Skeletal muscle tissue (tissue), 4 donors: ENCODE data around the gene DNM1. TPM values are rescaled to one million over a fixed set of nuclear protein-coding genes. Genes with fewer than 3 reads are reported as not detected.

Source experiments
- H3K27ac ChIP-seq: one replicate; pipeline ENCODE4 v1.7.0; 2013; ENCODE audit warnings: mild to moderate bottlenecking, low read depth, low read length, inconsistent platforms
- H3K27me3 ChIP-seq, 3 donors: one replicate each; pipeline ENCODE4 v1.7.0; 2013; ENCODE audit warnings: low read length in 3 of 3; ENCODE audit not compliant: control insufficient read depth in 3 of 3, insufficient read depth in 3 of 3
- H3K36me3 ChIP-seq, 3 donors: one replicate each; pipeline ENCODE4 v1.7.0; 2013; ENCODE audit warnings: low read length in 3 of 3; ENCODE audit not compliant: control insufficient read depth in 3 of 3, insufficient read depth in 3 of 3
- H3K4me1 ChIP-seq, 3 donors: one replicate each; pipeline ENCODE4 v1.7.0; 2013; ENCODE audit warnings: low read length in 3 of 3, mild to moderate bottlenecking in 3 of 3; ENCODE audit not compliant: control insufficient read depth in 3 of 3, insufficient read depth in 3 of 3
- H3K4me3 ChIP-seq, 3 donors: one replicate each; pipeline ENCODE4 v1.7.0; 2013; ENCODE audit warnings: low read length in 3 of 3
- H3K9ac ChIP-seq, 3 donors: one replicate each; pipeline ENCODE4 v1.7.0; 2013; ENCODE audit warnings: low read length in 3 of 3, mild to moderate bottlenecking in 3 of 3, moderate library complexity in 2 of 3, low read depth in 1 of 3
- H3K9me3 ChIP-seq, 3 donors: one replicate each; pipeline ENCODE4 v1.7.0; 2013; ENCODE audit warnings: low read length in 3 of 3; ENCODE audit not compliant: control insufficient read depth in 3 of 3
- total RNA-seq: library from RNA; depleted of rRNA; stranded (reverse); fragments of >200 nt; gene quantifications from one replicate; pipeline ENCODE4 v1.2.3, GENCODE V29; 2014
- donor health status: Osteomylitis.

Gene DNM1
- total RNA-seq, 1 donor from 2014 or later: 20.4 TPM

- Histone ChIP-seq H3K4me1 (peaks cover 12 to 20% (median 12%) of the 10 kb centered on the region in 3 donors), H3K27me3 (peaks cover 7 to 41% (median 24%) of the 10 kb centered on the region in 3 donors), H3K4me3 (no peak overlapping the region), H3K36me3 (no peaks in the 10 kb centered on the region), H3K9ac (no peak overlapping the region), H3K27ac (no peak overlapping the region), H3K9me3 (no peaks in the 10 kb centered on the region)
These were observed 47.0 kb downstream of the DNM1 start for GRCh38 chr9:128249908-128250838.

- Histone ChIP-seq H3K36me3 (peaks cover 0 to 4% (median 0%) of the 10 kb centered on the region in 3 donors), H3K9ac (no peak overlapping the region), H3K4me3 (no peak overlapping the region), H3K27me3 (peaks cover 7 to 35% (median 24%) of the 10 kb centered on the region in 3 donors), H3K4me1 (peaks cover 5 to 12% (median 6%) of the 10 kb centered on the region in 3 donors), H3K9me3 (no peaks in the 10 kb centered on the region), H3K27ac (no peak overlapping the region)
These were observed 47.9 kb downstream of the DNM1 start for GRCh38 chr9:128250839-128251731.

- Histone ChIP-seq H3K27ac (no peak overlapping the region), H3K9me3 (no peaks in the 10 kb centered on the region), H3K4me1 (peaks cover 5 to 12% (median 6%) of the 10 kb centered on the region in 3 donors)
These were observed 48.5 kb downstream of the DNM1 start for GRCh38 chr9:128251732-128252100.

GRCh38 chr9:128252317-128253139, 49.3 kb downstream of the DNM1 start:
- H3K27me3 ChIP-seq: peaks cover 7 to 33% (median 20%) of the 10 kb centered on the region in 3 donors
- H3K4me3 ChIP-seq: no peak overlapping the region
- no peaks in the 10 kb centered on the region for H3K9me3 ChIP-seq
- no peak overlapping the region for H3K27ac ChIP-seq
- no peak overlapping the region for H3K9ac ChIP-seq
- peaks cover 3 to 12% (median 6%) of the 10 kb centered on the region in 3 donors for H3K36me3 ChIP-seq
- peaks cover 5 to 12% (median 6%) of the 10 kb centered on the region in 3 donors for H3K4me1 ChIP-seq

More at GRCh38 chr9:128251732-128252100, 48.5 kb downstream of the DNM1 start:
- H3K9ac ChIP-seq: no peak overlapping the region
- no peak overlapping the region for H3K4me3 ChIP-seq
- H3K36me3 ChIP-seq: peaks cover 0 to 4% (median 0%) of the 10 kb centered on the region in 3 donors
- H3K27me3 ChIP-seq: peaks cover 7 to 33% (median 24%) of the 10 kb centered on the region in 3 donors

- H3K9ac ChIP-seq: no peak overlapping the region
- H3K4me3 ChIP-seq: no peak overlapping the region
- no peaks in the 10 kb centered on the region for H3K9me3 ChIP-seq
- peaks cover 7 to 32% (median 20%) of the 10 kb centered on the region in 3 donors for H3K27me3 ChIP-seq
- peaks cover 5 to 12% (median 6%) of the 10 kb centered on the region in 3 donors for H3K4me1 ChIP-seq
- H3K36me3 ChIP-seq: peaks cover 11 to 18% (median 13%) of the 10 kb centered on the region in 3 donors
- no peak overlapping the region for H3K27ac ChIP-seq
These were observed 50.2 kb downstream of the DNM1 start for GRCh38 chr9:128253140-128253990.

- H3K9ac ChIP-seq: no peak overlapping the region
- H3K4me3 ChIP-seq: no peak overlapping the region
- H3K27me3 ChIP-seq: peaks cover 7 to 29% (median 20%) of the 10 kb centered on the region in 3 donors
- no peak overlapping the region for H3K27ac ChIP-seq
- H3K4me1 ChIP-seq: peaks cover 5 to 12% (median 6%) of the 10 kb centered on the region in 3 donors
- H3K36me3 ChIP-seq: peaks cover 15 to 23% (median 19%) of the 10 kb centered on the region in 3 donors
- H3K9me3 ChIP-seq: no peaks in the 10 kb centered on the region
These were observed 50.8 kb downstream of the DNM1 start for GRCh38 chr9:128253991-128254346.

GRCh38 chr9:128254362-128254761, 51.2 kb downstream of the DNM1 start:
- Histone ChIP-seq H3K36me3 (peaks cover 19 to 26% (median 23%) of the 10 kb centered on the region in 3 donors), H3K9ac (no peak overlapping the region), H3K27ac (no peak overlapping the region), H3K4me3 (no peak overlapping the region), H3K4me1 (peaks cover 5 to 12% (median 6%) of the 10 kb centered on the region in 3 donors), H3K27me3 (peaks cover 7 to 29% (median 20%) of the 10 kb centered on the region in 3 donors), H3K9me3 (no peaks in the 10 kb centered on the region)

- no peak overlapping the region for H3K9ac ChIP-seq
- H3K27me3 ChIP-seq: peaks cover 7 to 26% (median 18%) of the 10 kb centered on the region in 3 donors
- no peak overlapping the region for H3K4me3 ChIP-seq
- peaks cover 27 to 34% (median 31%) of the 10 kb centered on the region in 3 donors for H3K36me3 ChIP-seq
- H3K27ac ChIP-seq: no peak overlapping the region
- no peaks in the 10 kb centered on the region for H3K9me3 ChIP-seq
- H3K4me1 ChIP-seq: peaks cover 5 to 12% (median 6%) of the 10 kb centered on the region in 3 donors
These were observed 51.9 kb downstream of the DNM1 start for GRCh38 chr9:128254855-128255759.
